Lower lobe of right lung (tissue), 2 donors: ENCODE measurements around the gene SLC39A11. TPM values are rescaled to one million over a fixed set of nuclear protein-coding genes. Genes with fewer than 3 reads are reported as not detected.

Experiments used
- ATAC-seq, 2 donors: fragments of 200-7000 bp; cut with Tn5 transposase; one replicate each; pipeline ENCODE4 v1.9.1; 2020 to 2022; ENCODE audit warnings: mild to moderate bottlenecking in 2 of 2, moderate library complexity in 2 of 2
- DNase-seq: peaks from one replicate; pipeline ENCODE4 v3.0.0-alpha.2; 2020
- H3K27ac ChIP-seq: fragments of 200-600 bp; one replicate; pipeline ENCODE4 v1.8.0; 2022
- H3K27me3 ChIP-seq: fragments of 200-600 bp; one replicate; pipeline ENCODE4 v1.8.0; 2022; ENCODE audit warnings: low read depth
- H3K36me3 ChIP-seq: fragments of 200-600 bp; one replicate; pipeline ENCODE4 v1.8.0; 2022; ENCODE audit warnings: mild to moderate bottlenecking
- H3K4me1 ChIP-seq: fragments of 200-600 bp; one replicate; pipeline ENCODE4 v1.8.0; 2022
- H3K4me3 ChIP-seq: fragments of 200-600 bp; one replicate; pipeline ENCODE4 v1.8.0; 2022; ENCODE audit warnings: mild to moderate bottlenecking
- H3K9me3 ChIP-seq: fragments of 200-600 bp; one replicate; pipeline ENCODE4 v1.8.0; 2022
- CTCF ChIP-seq: fragments of 200-600 bp; IDR thresholded peaks from one replicate; pipeline ENCODE4 v1.8.0; 2022; ENCODE audit warnings: antibody characterized with exemption, mild to moderate bottlenecking
- intact Hi-C: fragments of 100-400 bp; cut with DNase I; formaldehyde crosslinking; loops from one replicate; pipeline ENCODE4 v1.11.0; 2022
- total RNA-seq: library from RNA; stranded (reverse); fragmentation: NEBNext Ultra II Directional; extraction: Animal tissue kit (Norgen Biotek cat#: 25700); gene quantifications from one replicate; pipeline ENCODE4 v1.2.1, GENCODE V29; 2021
- donor health status: DM: no; HTN: yes; CAD: no; lungs with severe emphysema.

SLC39A11 gene
- total RNA-seq, 1 donor from 2014 or later = 39.7 TPM

GRCh38 chr17:72614871-72615626, 477.4 kb downstream of the SLC39A11 start:
- no peak for DNase-seq
- no peaks in the 10 kb centered on the region for H3K9me3 ChIP-seq
- intact Hi-C loops = no loop called here
- H3K27ac ChIP-seq = no peak overlapping the region
- H3K4me3 ChIP-seq = no peak overlapping the region
- ATAC-seq = no peak
- H3K36me3 ChIP-seq = no peaks in the 10 kb centered on the region
- H3K27me3 ChIP-seq = no peaks in the 10 kb centered on the region
- H3K4me1 ChIP-seq = no peaks in the 10 kb centered on the region
- no peak for TF ChIP-seq CTCF

DNA sequence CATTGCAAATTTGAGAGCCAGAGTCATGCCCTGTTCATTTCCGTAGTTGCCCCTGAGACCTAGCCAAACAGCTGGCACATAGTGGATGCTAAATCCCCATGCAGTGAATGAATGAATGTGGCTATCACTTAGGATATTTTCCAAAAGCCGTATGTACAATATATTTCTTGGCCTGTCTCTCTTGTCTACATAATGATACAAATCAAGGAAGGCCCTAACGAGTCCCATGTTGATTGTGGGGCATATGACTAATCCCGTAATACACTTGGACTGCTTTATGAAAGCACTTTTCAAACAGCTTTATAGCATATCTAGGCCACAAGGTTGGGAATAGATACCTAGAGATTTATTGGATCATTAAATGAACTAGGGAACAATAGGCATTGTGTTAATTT, 478.0 kb downstream of the SLC39A11 start:
- Histone ChIP-seq H3K4me3 (no peak overlapping the region), H3K36me3 (no peaks in the 10 kb centered on the region), H3K27me3 (no peaks in the 10 kb centered on the region), H3K4me1 (no peaks in the 10 kb centered on the region), H3K9me3 (no peaks in the 10 kb centered on the region), H3K27ac (no peak overlapping the region)
- intact Hi-C loops = no loop called here
- DNase-seq (no peak), ATAC-seq (no peak)
- TF ChIP-seq CTCF = no peak

GRCh38 chr17:72613806-72614292, 478.6 kb downstream of the SLC39A11 start:
- no peak overlapping the region for H3K4me3 ChIP-seq
- no peaks in the 10 kb centered on the region for H3K4me1 ChIP-seq
- no peaks in the 10 kb centered on the region for H3K36me3 ChIP-seq
- intact Hi-C loops = no loop called here
- H3K27ac ChIP-seq = no peak overlapping the region
- TF ChIP-seq CTCF = no peak
- ATAC-seq = no peak
- no peak for DNase-seq
- no peaks in the 10 kb centered on the region for H3K27me3 ChIP-seq
- no peaks in the 10 kb centered on the region for H3K9me3 ChIP-seq

DNA sequence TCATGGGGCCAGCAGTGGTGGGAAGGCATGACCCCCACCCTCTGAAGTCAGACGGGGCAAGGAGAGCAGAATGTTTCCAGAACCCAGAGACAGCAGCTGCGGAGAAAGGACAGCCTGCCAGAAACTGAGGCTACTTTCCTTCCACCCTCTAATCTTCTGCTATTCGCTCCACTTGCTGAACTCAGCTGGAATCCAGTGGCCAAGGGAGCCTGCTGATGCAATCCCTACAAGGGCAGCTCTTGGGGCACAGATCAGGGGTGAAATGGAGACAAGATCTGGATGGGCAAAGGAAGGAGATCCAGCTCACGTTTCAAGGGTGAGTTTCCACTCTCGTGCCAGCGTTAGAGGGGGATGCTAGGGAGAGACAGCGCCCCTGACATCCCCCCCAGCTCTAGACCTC, 479.1 kb downstream of the SLC39A11 start:
- no peak overlapping the region for H3K4me3 ChIP-seq
- no peak overlapping the region for H3K27ac ChIP-seq
- ATAC-seq (no peak), DNase-seq (no peak)
- intact Hi-C loops = no loop called here
- TF ChIP-seq CTCF = no peak
- H3K9me3 ChIP-seq = no peaks in the 10 kb centered on the region
- no peaks in the 10 kb centered on the region for H3K36me3 ChIP-seq
- H3K27me3 ChIP-seq = no peaks in the 10 kb centered on the region
- H3K4me1 ChIP-seq = no peaks in the 10 kb centered on the region

DNA sequence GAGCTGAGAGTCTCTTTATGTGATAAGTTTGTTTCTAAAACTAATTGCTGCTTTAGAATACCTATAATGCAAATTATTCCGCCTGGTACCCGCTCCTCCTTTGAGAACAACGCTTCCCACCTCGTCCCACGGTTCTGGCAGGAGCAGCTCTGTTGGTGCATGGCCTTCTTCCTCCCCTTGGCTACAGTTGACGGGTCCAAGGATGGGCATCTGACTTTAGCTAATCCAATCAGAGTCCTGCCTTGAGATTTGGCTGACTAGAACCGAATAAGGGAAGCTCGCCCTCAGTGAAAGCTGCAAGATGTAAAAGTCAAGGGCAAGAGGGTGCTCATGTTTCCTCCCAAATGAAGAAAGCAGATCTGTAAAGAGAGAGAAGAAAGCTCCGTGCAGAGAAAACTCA, 481.3 kb downstream of the SLC39A11 start:
- ATAC-seq (no peak), DNase-seq (no peak)
- no peaks in the 10 kb centered on the region for H3K4me1 ChIP-seq

More for the DNA sequence above, 481.3 kb downstream of the SLC39A11 start:
- Histone ChIP-seq H3K9me3 (no peaks in the 10 kb centered on the region), H3K27ac (no peak overlapping the region), H3K27me3 (no peaks in the 10 kb centered on the region), H3K4me3 (no peak overlapping the region), H3K36me3 (no peaks in the 10 kb centered on the region)
- intact Hi-C loops = no loop called here
- TF ChIP-seq CTCF = no peak
